NCI-H69 (cell line): ENCODE results near the gene PRPF39.
"Not testable (repeated sequence)": the region's sequence is repeated elsewhere in the genome, so short reads cannot be mapped to it uniquely, and the experiment has no call there.

ENCODE experiments used
- DNase-seq: peaks from one replicate; lab custom pipeline; 2025; lab: John Stamatoyannopoulos, UW

The PRPF39 gene, protein sequence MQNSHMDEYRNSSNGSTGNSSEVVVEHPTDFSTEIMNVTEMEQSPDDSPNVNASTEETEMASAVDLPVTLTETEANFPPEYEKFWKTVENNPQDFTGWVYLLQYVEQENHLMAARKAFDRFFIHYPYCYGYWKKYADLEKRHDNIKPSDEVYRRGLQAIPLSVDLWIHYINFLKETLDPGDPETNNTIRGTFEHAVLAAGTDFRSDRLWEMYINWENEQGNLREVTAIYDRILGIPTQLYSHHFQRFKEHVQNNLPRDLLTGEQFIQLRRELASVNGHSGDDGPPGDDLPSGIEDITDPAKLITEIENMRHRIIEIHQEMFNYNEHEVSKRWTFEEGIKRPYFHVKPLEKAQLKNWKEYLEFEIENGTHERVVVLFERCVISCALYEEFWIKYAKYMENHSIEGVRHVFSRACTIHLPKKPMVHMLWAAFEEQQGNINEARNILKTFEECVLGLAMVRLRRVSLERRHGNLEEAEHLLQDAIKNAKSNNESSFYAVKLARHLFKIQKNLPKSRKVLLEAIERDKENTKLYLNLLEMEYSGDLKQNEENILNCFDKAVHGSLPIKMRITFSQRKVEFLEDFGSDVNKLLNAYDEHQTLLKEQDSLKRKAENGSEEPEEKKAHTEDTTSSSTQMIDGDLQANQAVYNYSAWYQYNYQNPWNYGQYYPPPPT

DNA sequence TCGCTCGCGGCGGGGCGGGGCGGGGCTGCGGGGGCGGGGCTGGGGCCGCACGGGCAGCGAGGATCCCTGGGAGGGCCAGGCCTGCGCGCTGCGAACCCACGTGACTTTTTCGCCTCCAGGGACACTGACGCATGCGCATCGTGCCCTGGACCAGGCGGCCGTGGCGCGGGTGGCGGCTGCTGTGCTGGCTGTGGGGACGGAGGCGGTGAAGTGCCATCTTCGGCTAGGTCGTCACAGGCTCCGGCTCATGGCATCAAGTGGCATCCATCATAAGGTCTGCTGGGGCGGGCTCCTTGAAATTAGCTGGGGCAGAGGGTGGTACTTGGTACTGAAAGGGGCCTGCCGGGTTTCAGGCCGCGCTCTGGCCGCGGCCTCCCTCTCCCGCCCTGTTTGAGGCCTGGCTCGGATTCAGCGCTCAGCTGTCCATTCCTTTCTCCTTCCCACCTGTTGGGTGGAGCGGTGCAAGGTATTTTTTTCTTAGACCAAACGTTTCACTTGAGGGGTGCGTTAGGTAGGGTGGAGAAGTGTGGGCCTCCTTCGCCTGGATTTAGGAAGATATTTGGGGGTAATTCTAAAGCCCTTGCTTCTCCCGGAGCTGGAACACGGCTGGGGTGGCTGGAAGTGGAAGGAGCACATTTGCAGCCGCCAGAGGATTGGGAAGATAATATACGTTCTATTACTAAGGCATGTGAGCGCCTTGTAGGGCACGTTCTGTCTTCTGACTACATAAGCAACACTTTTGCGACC is at the start of gene PRPF39:
Gene PRPF39, plus strand, starts transcription at position 141 of the 747 bp plus-strand sequence. CDS start 11,124 bp downstream, outside the sequence.
- peak; percentile 97 for DNase-seq

DNA sequence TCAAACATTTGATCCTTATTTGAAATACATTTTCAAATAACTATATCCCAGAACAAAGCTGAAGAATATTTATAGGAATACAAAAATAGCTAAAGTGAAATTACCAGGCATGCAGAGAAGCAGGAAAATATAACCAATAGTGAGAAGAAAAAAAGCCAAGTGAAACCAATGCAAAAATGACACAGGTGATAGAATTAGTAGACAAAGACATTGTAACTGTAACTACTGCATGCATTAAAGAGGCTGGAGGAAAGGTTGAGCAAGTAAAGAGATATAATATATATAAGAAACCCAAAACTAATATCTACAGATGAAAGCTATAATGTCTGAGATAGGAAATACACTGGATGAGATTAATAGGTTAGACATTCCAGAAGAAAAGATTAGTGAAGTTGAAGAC is 49.2 kb upstream of the PRPF39 start:
- DNase-seq = no peak

DNA sequence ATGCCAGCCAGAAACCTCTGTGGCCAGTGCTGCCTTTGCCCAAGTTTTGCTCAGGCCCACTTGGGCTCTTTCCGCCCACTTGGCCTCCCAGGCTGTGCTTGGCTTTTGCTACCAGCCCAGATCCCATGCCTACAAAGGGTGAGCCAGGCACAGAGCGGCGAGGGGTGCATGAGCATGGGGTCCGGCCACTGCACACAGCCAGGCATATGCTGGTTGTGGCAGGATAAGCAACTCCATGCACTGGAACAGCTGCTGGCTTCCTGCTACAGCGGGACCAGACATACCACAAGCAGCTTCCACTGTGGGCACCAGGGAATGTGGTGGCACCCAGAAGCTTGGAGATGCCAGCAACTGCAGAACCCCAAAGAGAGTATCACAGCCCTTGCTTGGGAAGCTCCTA is 45.7 kb upstream of the PRPF39 start:
- DNase-seq = no peak

DNA sequence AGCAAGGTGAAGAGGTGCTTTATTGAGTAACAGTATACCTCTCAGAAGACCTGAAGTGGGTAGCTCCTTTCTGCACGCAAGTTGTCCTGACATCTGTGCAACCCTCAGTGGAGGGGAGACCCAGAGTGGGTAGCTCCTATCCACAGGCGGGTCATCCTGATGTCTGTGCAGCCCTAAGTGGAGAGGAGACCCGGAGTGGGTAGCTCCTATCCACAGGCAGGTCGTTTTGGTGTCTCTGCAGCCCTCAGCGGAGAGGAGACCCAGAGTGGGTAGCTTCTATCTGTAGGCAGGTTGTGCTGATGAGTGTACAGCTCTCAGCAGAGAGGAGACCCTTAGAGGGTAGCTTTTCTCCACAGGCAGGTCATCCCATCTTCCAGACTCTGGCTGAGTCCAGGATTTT is 45.1 kb upstream of the PRPF39 start:
- no peak for DNase-seq

DNA sequence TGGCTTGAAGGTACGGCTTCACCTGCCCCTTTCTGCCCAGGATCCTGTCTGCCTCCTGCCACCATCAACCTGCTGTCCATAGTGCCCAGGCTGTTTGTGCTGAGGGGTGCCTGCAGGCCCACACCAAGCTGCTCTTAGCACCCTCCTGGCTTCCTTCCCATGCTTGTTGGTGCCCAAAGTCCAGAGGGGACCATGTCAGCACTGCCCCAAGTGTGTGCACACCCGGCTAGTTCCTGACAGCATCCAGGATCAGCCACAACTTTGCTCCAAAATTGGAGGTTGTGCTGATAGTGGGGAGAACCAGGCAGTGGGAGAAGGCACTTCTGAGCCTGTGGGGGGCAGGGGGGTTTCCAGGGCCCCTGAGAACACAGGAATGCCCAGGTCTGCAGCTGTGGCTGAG is 44.5 kb upstream of the PRPF39 start:
- no peak for DNase-seq

DNA sequence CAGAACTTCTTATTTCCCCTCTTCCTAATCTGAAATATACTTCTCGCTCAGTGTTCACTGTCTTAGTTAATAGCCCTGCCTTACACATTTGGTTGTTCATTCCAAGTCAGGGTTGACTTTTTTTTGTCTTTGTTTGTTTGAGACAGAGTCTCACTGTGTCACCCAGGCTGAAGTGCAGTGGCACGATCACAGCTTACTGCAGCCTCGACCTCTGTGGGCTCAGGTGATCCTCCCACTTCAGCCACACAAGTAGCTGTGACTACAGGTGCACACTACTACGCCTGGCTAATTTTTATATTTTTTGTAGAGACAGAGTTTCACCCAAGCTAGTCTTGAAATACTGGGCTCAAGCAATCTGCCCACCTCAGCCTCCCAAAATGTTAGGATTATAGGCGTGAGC is 42.3 kb upstream of the PRPF39 start:
- DNase-seq = no peak

DNA sequence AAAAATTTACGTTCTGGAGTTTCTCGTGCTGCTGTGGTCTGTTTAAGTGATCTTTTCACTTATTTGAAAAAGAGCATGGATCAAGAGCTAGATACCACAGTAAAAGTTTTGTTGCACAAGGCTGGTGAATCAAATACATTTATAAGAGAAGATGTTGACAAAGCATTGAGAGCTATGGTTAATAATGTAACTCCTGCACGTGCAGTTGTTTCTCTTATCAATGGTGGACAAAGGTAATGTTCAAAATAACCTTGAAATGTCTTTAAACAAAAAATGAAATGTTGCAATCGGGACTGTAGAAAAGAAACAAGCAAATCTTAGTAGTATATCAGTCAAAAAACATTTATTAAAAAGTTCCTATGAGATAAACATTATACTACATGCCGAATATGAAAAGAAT is 39.3 kb upstream of the PRPF39 start:
- DNase-seq = no peak

DNA sequence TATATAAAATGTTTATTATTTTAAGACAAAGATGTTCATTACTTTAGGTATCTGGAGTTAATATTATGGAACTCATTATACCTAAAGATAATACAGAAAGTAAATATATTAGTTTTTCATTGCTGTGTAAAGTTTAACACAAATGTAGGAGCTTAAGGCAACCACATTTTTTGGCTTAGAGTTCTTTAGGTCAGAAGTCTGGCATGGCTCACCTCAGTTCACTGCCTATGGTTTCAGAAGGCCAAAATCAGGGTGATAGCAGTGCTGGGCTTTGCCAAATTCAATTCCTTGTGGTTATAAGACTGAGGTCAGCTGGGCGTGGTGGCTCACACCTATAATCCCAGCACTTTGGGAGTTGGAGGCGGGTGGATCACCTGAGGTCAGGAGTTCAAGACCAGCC is 35.5 kb upstream of the PRPF39 start:
- no peak for DNase-seq

DNA sequence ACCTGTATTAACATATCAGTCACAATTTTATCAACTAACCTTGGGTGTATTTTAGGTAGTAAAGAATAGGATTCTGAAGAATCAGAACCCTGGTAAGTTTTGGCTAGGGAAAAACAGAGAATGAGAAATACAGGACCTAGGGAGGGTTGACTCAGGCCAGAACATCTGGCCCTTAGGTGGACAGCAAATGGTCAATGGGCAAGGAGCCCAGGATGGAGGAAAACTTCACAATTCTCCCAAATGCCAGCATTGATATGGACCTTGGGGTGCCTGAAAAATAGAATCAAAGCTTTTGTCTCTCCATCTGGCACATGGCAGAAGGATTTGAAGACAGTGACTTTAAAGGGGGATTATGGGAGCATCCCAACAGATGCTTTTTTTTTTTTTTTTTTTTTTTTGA is 32.7 kb upstream of the PRPF39 start:
- no peak for DNase-seq

DNA sequence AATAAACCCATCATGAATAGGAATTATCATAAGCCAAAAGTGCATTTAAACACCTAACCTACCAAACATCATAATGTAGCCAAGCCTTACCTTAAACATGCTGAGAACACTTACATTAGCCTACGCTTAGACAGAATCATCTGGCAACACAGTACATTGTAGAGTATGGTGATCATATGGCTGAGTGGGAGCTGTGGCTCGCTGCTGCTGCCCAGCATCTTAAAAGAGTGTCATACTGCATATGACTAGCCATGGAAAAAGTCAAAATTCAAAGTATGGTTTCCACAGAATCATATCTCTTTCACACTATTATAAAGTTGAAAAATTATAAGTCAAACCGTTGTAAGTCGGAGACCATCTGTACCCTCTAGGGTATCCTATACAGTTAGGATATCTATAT is 32.0 kb upstream of the PRPF39 start:
- no peak for DNase-seq

DNA sequence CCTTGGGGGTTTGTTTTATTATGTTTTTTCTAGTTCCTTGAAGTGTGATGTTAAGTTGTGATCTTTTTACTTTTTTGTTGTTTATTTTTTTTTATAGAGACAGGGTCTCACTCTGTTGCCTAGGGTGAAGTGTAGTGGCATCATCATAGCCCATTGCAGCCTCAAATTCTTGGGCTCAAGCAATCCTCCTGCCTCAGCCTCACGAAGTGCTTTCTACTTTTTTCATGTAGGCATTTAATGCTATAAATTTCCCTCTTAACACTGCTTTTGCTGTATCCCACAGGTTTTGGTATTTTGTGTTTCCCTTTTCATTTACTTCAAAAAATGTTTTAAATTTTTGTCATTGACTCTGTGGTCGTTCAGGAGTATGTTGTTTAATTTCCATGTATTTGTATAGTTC is 26.6 kb upstream of the PRPF39 start:
- DNase-seq = no peak

DNA sequence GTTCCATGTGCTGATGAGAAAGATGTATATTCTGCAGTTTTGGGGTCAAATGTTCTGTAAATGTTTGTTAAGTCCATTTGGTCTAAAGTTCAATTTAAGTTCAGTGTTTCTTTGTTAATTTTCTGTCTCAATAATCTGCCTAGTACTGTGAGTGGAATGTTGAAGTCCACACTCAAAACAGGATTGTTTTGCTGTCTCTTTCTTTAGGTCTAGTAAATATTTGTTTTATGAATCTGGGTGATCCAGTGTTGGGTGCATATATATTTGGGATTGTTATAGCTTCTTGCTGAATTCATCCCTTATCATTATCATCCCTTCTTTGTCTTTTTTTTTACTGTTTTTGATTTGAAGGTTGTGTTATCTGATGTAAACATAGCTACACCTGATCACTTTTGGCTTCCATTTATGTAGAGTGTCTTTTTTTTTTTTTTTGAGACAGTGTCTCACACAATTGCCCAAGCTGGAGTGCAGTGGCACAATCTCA is 26.0 kb upstream of the PRPF39 start:
- no peak for DNase-seq

DNA sequence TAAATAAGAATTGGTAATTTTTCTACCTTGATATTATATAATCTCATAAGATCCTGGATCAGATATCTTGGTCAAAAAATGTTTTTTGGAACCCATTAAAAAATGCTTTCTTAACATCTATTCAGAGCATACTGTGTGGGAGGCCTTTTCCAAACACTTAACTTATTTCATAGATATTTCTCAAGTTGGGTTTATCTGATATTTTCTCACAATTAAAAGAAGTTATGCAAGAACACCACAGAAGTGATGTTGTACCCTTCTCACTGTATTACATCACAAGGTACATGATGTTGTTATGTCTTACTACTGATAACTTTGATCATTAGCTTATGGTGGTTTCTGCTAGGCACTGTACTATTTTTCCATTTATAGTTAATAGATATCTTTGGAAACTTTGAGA is 23.4 kb upstream of the PRPF39 start:
- DNase-seq = no peak

DNA sequence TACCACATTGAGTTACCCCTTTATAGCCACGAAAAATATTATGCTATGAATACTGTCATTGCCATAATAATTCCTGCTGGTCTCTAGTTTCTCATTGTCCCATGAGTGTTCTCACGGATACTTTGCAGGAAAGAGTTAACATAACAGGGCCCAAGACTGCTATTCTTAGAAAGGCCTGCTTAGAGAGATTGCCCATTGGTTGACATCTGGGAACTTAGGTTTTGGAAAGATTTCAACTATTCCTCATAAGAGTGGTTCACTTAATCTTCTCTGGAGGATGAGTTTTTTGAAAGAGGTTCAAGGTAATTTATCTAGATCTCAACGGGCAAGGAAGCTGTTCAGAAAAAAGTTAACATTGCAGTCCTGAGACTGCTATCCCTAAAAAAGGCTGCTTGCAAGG is 18.4 kb upstream of the PRPF39 start:
- no peak for DNase-seq

DNA sequence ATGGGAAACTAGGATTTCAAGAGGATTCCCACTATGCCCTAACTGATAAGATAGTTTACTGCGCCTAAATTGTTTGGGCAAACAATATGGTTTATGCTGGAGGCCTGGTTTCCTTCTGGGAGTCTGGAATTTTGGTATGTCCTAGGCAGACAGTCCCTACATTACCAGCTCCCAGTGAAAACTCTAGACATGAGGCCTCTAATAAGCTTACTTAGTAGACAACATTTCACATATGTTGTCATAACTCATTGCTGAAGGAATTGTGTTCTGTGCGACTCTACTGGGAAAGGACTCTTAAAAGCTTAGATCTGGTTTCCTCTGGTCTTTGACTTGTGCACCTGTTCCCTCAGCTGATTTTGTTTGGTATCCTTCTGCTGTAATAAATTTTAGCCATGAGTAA is 18.0 kb upstream of the PRPF39 start:
- no peak for DNase-seq

DNA sequence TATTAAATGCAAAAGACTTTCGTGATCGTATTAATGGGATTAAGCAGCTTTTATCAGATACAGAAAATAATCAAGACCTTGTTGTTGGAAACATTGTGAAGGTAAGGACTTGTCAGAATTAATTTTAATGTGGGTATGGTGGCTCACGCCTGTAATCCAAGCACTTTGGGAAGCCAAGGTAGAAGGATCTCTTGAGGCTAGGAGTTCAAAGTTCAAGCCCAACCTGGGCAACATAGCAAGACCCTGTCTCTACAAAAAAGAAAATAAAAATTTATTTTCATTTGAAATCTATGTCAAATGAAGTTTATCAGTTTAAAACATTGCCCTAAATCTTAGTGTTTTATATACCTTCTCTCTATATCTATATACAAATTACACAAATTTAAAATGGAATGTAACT is 17.2 kb upstream of the PRPF39 start:
- no peak for DNase-seq

DNA sequence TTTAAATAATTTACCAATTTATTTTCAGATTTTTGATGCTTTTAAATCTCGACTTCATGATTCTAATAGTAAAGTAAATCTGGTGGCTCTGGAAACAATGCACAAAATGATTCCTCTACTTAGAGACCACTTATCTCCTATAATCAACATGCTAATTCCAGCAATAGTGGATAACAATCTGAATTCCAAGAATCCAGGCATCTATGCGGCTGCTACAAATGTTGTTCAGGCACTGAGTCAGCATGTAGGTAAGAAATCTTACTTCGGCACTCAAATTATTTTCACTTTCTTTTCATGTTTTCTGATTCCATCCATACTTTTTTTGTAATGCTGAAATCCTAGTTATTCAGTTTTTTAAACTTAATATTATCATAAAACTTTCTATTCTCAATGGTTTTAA is 15.5 kb upstream of the PRPF39 start:
- DNase-seq = no peak

DNA sequence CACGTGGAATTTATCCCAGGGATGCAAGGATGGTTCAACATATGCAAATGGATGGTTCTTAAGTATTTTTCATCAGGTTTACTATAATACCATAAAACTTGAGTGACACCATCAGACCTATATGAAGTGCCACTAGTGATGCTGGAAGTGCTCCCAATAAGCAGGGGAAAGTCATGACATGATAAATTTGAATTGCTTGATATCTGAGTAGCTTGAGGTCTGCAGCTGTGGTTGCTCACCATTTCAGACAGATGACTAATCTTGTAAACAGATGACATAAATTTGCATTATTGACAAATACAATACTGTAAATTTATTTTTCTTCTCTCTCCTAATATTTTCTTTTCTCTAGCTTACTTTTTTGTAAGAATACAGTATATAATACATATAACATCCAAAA is 13.7 kb upstream of the PRPF39 start:
- no peak for DNase-seq

DNA sequence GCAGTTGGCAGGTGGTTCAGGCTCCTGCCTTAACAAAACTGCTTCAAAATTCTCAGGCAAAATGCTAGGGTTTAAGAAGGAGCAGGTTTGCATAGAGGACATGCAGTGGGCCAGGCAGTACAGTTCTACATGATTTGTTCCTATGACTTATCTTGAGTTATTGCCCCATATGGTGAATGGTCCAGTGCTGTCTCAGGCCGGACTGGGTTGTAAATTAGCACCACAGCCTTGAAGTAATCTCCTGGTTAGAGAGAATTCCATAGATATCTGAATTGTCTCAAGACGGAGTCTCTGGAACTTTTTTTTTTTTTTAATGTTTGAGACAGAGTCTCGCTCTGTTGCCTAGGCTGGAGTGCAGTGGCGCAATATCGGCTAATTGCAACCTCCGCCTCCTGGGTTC is 11.8 kb upstream of the PRPF39 start:
- DNase-seq = no peak

DNA sequence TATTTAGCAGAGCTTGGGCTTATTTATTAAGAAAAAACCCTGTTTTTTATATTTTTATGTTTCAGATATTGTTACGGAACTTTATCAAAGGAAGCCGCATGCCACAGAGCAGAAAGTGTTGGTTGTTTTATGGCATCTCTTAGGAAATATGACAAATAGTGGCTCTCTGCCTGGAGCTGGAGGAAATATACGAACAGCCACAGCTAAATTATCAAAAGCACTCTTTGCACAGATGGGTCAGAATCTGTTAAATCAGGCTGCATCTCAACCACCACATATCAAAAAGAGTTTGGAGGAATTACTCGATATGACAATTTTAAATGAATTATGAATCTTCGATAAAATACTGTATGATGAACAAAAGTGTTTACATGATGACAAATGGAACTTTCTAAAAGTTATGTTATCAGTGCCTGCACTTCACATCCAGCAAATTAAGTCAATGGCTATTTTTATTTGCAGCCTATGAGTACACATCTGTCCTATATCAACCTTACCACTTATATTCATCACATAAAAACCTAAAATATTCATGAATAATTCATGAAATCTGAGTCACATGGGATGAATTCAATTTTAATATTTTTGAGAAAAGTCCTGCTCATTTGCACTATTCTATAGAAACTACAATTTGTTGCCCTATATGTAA is 10.6 kb upstream of the PRPF39 start:
- DNase-seq = no peak

DNA sequence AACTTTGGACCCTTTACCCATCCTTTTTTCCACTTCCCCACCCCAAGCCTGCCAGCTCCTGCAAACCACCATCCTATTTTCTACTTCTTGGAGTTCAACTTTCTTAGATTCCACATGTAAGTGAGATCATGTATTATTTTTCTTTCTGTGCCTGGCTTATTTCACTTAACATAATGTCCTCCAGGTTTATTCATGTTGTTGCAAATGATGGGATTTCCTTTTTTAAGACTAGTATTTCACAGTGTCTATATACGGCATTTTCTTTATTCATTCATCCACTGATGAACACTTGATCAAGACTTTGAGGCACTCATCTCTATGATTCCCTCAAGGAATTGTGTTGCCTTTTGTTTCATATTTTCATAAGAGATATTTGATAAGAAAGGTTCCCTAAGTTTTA is 5.6 kb upstream of the PRPF39 start:
- DNase-seq = no peak

DNA sequence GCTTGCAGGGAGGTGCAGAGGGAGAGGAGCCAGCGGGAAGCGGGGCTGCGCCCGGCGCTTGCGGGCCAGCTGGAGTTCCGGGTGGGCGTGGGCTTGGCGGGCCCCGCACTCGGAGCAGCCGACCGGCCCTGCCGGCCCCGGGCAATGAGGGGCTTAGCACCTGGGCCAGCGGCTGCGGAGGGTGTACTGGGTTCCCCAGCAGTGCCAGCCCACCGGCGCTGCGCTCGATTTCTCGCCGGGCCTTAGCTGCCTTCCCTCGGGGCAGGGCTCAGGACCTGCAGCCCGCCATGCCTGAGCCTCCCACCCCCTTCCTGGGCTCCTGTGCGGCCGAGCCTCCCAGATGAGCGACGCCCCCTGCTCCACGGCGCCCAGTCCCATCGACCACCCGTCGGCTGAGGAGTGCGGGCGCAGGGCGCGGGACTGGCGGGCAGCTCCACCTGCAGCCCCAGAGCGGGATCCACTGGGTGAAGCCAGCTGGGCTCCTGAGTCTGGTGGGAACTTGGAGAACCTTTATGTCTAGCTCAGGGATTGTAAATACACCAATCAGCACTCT is 3.4 kb upstream of the PRPF39 start:
- not testable (repeated sequence) for DNase-seq
